H4 (cell line): ENCODE data around the gene PEAR1. TPM values are rescaled to one million over a fixed set of nuclear protein-coding genes. Genes with fewer than 3 reads are reported as not detected.
"Not testable (repeated sequence)": the region's sequence is repeated elsewhere in the genome, so short reads cannot be mapped to it uniquely, and the experiment has no call there.

Experiments used
- DNase-seq: peaks from one replicate; pipeline ENCODE4 v3.0.0-alpha.2; 2015; ENCODE audit warnings: low spot score
- total RNA-seq: library from RNA; depleted of rRNA; stranded (reverse); fragments of >200 nt; shearing (Covaris generic); gene quantifications from 2 replicates; pipeline ENCODE4 v1.2.3, GENCODE V29; 2014

Gene PEAR1
- total RNA-seq, 1 experiment from 2014 or later, result not detected

- no peak for DNase-seq
These were observed 29.6 kb downstream of the PEAR1 start for GRCh38 chr1:156922986-156923669.

- DNase-seq, result no peak
These were observed 30.4 kb downstream of the PEAR1 start for GRCh38 chr1:156923670-156924477.

GRCh38 chr1:156924478-156925153, 31.1 kb downstream of the PEAR1 start:
- DNase-seq, result no peak

- DNase-seq, result no peak
These were observed 31.9 kb downstream of the PEAR1 start for GRCh38 chr1:156925154-156926010.

GRCh38 chr1:156926175-156926574, 32.7 kb downstream of the PEAR1 start:
- peak; percentile 98 for DNase-seq

GRCh38 chr1:156926695-156927094, 33.2 kb downstream of the PEAR1 start:
- DNase-seq, result not testable (repeated sequence)

GRCh38 chr1:156927215-156928042, 33.9 kb downstream of the PEAR1 start:
- DNase-seq, result peak; percentile 77

- DNase-seq, result no peak
These were observed 34.6 kb downstream of the PEAR1 start for GRCh38 chr1:156928043-156928602.

GRCh38 chr1:156929596-156930238, 36.2 kb downstream of the PEAR1 start:
- DNase-seq, result no peak

- no peak for DNase-seq
These were observed 37.0 kb downstream of the PEAR1 start for GRCh38 chr1:156930483-156930882.

GRCh38 chr1:156931211-156931952, 37.9 kb downstream of the PEAR1 start:
- no peak for DNase-seq

- no peak for DNase-seq
These were observed 38.6 kb downstream of the PEAR1 start for GRCh38 chr1:156931974-156932710.

GRCh38 chr1:156933136-156933535, 39.6 kb downstream of the PEAR1 start:
- no peak for DNase-seq

GRCh38 chr1:156935505-156936128, 42.1 kb downstream of the PEAR1 start:
- DNase-seq, result no peak

GRCh38 chr1:156936191-156936590, 42.7 kb downstream of the PEAR1 start:
- no peak for DNase-seq

GRCh38 chr1:156936721-156937220, 43.3 kb downstream of the PEAR1 start:
- no peak for DNase-seq

- no peak for DNase-seq
These were observed 44.4 kb downstream of the PEAR1 start for GRCh38 chr1:156937883-156938282.

GRCh38 chr1:156938813-156939212, 45.3 kb downstream of the PEAR1 start:
- no peak for DNase-seq
